PC-9 (cell line): ENCODE measurements around the gene ERN1. TPM values are rescaled to one million over a fixed set of nuclear protein-coding genes. Genes with fewer than 3 reads are reported as not detected.

ENCODE experiments used
- BruUV-seq: library from RNA; stranded (reverse); fragments of 400-500 nt; replicated peaks from 2 replicates; lab custom pipeline; 2021; lab: Mats Ljungman, UMichigan
- CTCF ChIA-PET: fragments of 300-600 bp; sonication (Branson Sonifier 250); formaldehyde crosslinking; loops from one replicate; lab custom pipeline; 2022; ENCODE audit warnings: antibody characterized with exemption; lab: Charles Lee
- POLR2A ChIA-PET: fragments of 300-600 bp; sonication (Branson Sonifier 250); formaldehyde crosslinking; loops from one replicate; lab custom pipeline; 2022; ENCODE audit warnings: antibody characterized with exemption; ENCODE audit not compliant: unreplicated experiment; lab: Charles Lee
- DNase-seq, 2 experiments: peaks; one replicate each; pipeline versions ENCODE4 v3.0.0 to v3.0.0-alpha.2; 2015 to 2022; ENCODE audit warnings: mixed read lengths in 1 of 2
- H2AFZ ChIP-seq: fragments of 200-600 bp; sonication (generic); 2 replicates; pipeline ENCODE4 v1.8.1; 2017; ENCODE audit warnings: antibody characterized with exemption
- H3F3A ChIP-seq: fragments of 200-600 bp; sonication (generic); 2 replicates; pipeline ENCODE4 v1.8.1; 2017; ENCODE audit warnings: antibody characterized with exemption, mild to moderate bottlenecking, low read depth; ENCODE audit not compliant: insufficient read depth
- H3K27ac ChIP-seq: fragments of 200-600 bp; sonication (generic); 2 replicates; pipeline ENCODE4 v1.6.1; 2016; ENCODE audit warnings: mixed run types
- H3K27me3 ChIP-seq: fragments of 200-600 bp; sonication (generic); 2 replicates; pipeline ENCODE4 v1.6.1; 2016; ENCODE audit warnings: low read depth, mixed run types; ENCODE audit not compliant: insufficient read depth
- H3K36me3 ChIP-seq: fragments of 200-600 bp; sonication (generic); 2 replicates; pipeline ENCODE4 v1.6.1; 2016; ENCODE audit warnings: low read depth, mixed run types
- H3K4me1 ChIP-seq: fragments of 200-600 bp; sonication (generic); replicated peaks from 2 replicates; pipeline ENCODE4 v1.6.1; 2016; ENCODE audit warnings: mixed run types; ENCODE audit not compliant: insufficient read depth
- H3K4me2 ChIP-seq: fragments of 200-600 bp; sonication (generic); 2 replicates; pipeline ENCODE4 v1.6.1; 2017; ENCODE audit warnings: mixed run types
- H3K4me3 ChIP-seq: fragments of 200-600 bp; sonication (generic); 2 replicates; pipeline ENCODE4 v1.6.1; 2016; ENCODE audit warnings: mixed run types
- H3K79me2 ChIP-seq: fragments of 200-600 bp; sonication (generic); 2 replicates; pipeline ENCODE4 v1.6.1; 2017; ENCODE audit warnings: low read depth, mixed run types
- H3K9me2 ChIP-seq: fragments of 200-600 bp; sonication (generic); 2 replicates; pipeline ENCODE4 v1.8.1; 2017; ENCODE audit warnings: mild to moderate bottlenecking; ENCODE audit not compliant: insufficient read depth
- H3K9me3 ChIP-seq: fragments of 200-600 bp; sonication (generic); 2 replicates; pipeline ENCODE4 v1.8.1; 2016; ENCODE audit warnings: low read depth; ENCODE audit not compliant: insufficient read depth
- H4K20me1 ChIP-seq: fragments of 200-600 bp; sonication (generic); 2 replicates; pipeline ENCODE4 v1.8.1; 2017; ENCODE audit not compliant: insufficient read depth
- CTCF ChIP-seq: fragments of 200-600 bp; sonication (generic); conservative IDR thresholded peaks from 2 replicates; pipeline ENCODE4 v1.6.1; 2017; ENCODE audit warnings: mixed run types, antibody characterized with exemption, mild to moderate bottlenecking, moderate library complexity
- EZH2 ChIP-seq: fragments of 200-600 bp; sonication (generic); IDR thresholded peaks from 2 replicates; pipeline ENCODE4 v1.8.0; 2017; ENCODE audit warnings: antibody characterized with exemption, low read depth
- intact Hi-C: fragments of 100-400 bp; cut with micrococcal nuclease; formaldehyde crosslinking; loops from one replicate; pipeline ENCODE4 v1.10.0; 2022; ENCODE audit not compliant: unreplicated experiment
- total RNA-seq: library from RNA; stranded (reverse); gene quantifications from 2 replicates; pipeline ENCODE4 v1.2.3, GENCODE V29; 2021

Gene ERN1
- total RNA-seq, 1 experiment from 2014 or later = 9.2 TPM

DNA sequence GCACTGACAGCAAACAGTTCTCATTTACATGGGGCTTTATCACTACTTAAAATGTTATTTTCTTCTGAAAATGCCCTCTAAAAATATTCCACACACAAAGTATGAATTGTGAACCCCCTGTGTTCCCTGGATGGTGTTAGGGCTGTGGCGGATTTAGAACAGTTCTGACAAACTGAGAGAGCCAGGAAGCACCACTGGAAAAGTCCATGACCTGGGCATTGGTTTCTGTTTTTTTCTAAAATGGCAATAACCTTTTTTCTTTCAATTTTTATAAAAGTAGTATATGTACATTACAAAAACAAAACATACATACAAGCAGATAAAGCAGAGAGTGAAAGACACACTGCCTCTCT lies 21.0 kb upstream of the ERN1 start:
- Histone ChIP-seq H3K9me2 (no peaks in the 10 kb centered on the region), H3K27ac (no peak overlapping the region), H3F3A (peaks cover 59% of the 10 kb centered on the region), H3K79me2 (peaks cover 21% of the 10 kb centered on the region), H3K4me2 (no peak overlapping the region), H3K4me1 (peaks cover 19% of the 10 kb centered on the region), H3K27me3 (no peaks in the 10 kb centered on the region), H4K20me1 (no peaks in the 10 kb centered on the region), H3K9me3 (no peaks in the 10 kb centered on the region), H3K4me3 (no peak overlapping the region), H3K36me3 (peaks cover 16% of the 10 kb centered on the region), H2AFZ (no peak overlapping the region)
- TF ChIP-seq CTCF = no peak
- TF ChIP-seq EZH2 = no peak
- no peak for DNase-seq
- intact Hi-C loops = no loop called here
- POLR2A ChIA-PET = no interaction called here
- CTCF ChIA-PET = no interaction called here
- BruUV-seq = no TSS peak

GRCh38 chr17:64150237-64151015 lies 20.5 kb upstream of the ERN1 start:
- no TSS peak for BruUV-seq
- H3K36me3 ChIP-seq = peaks cover 16% of the 10 kb centered on the region
- no peaks in the 10 kb centered on the region for H3K9me3 ChIP-seq
- H4K20me1 ChIP-seq = no peaks in the 10 kb centered on the region
- peak in 1 of 2 experiments; percentile 56 for DNase-seq
- H3K27ac ChIP-seq = peak overlapping the region; percentile 18; the same call in 1 of the 2 replicates
- CTCF ChIA-PET = no interaction called here
- H3K79me2 ChIP-seq = peaks cover 22% of the 10 kb centered on the region
- TF ChIP-seq EZH2 (no peak), CTCF (no peak)
- H3K4me3 ChIP-seq = no peak overlapping the region
- POLR2A ChIA-PET = interaction anchor here (0.5 kb wide), 1 partner anchor 46 kb away, joined by 3 read pairs; no protein-coding TSS in a partner anchor
- no peak overlapping the region for H2AFZ ChIP-seq
- no peaks in the 10 kb centered on the region for H3K9me2 ChIP-seq
- H3K27me3 ChIP-seq = no peaks in the 10 kb centered on the region
- intact Hi-C loops = no loop called here
- peaks cover 19% of the 10 kb centered on the region for H3K4me1 ChIP-seq
- H3F3A ChIP-seq = peaks cover 59% of the 10 kb centered on the region
- peak overlapping the region; percentile 15; the same call in 1 of the 2 replicates for H3K4me2 ChIP-seq

DNA sequence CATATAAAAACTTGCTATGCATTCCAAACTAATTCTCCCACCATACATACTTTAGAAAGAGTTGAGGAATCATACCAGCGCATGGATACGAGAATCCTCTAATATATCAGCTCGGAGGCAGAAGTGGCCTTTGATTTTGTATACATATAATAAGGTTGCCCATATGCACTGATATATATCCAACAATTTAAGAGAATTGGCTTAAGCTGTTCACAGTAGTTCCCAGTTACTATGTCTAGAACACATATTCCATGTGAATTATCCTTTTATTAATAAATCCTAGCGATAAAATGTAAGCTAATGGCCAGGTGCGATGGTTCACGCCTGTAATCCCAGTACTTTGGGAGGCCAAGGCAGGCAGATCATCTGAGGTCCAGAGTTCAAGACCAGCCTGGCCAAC lies 19.3 kb upstream of the ERN1 start:
- Histone ChIP-seq H3K4me1 (peaks cover 28% of the 10 kb centered on the region), H3K9me2 (no peaks in the 10 kb centered on the region), H3K4me2 (no peak overlapping the region), H2AFZ (no peak overlapping the region), H3K79me2 (peaks cover 22% of the 10 kb centered on the region), H3F3A (peaks cover 67% of the 10 kb centered on the region), H3K9me3 (no peaks in the 10 kb centered on the region), H3K4me3 (no peak overlapping the region), H4K20me1 (no peaks in the 10 kb centered on the region), H3K27ac (peak overlapping the region; percentile 38; the same call in 1 of the 2 replicates), H3K27me3 (no peaks in the 10 kb centered on the region), H3K36me3 (peaks cover 16% of the 10 kb centered on the region)
- TF ChIP-seq CTCF (no peak), EZH2 (no peak)
- intact Hi-C loops = loop anchor here (5.0 to 10.0 kb wide), 3 partner anchors 53 to 338 kb away; no protein-coding TSS in a partner anchor
- DNase-seq = no peak
- ChIA-PET CTCF (interaction anchor here (0.5 to 1.6 kb wide), 6 partner anchors 16 to 243 kb away, joined by 3 to 11 read pairs (median 4); no protein-coding TSS in a partner anchor), POLR2A (interaction anchor here (0.5 to 0.6 kb wide), 2 partner anchors 23 to 262 kb away, joined by 4 to 11 read pairs; no protein-coding TSS in a partner anchor)
- BruUV-seq = no TSS peak
